Left forelimb (tissue), 1 donor: ENCODE measurements around the gene CABCOCO1.

Source experiments
- DNase-seq: peaks from one replicate; pipeline ENCODE4 v3.0.0-alpha.2; 2018; ENCODE audit warnings: low spot score

CABCOCO1 gene

GRCh38 chr10:61757525-61758397 lies 95.0 kb downstream of the CABCOCO1 start:
- no peak for DNase-seq

GRCh38 chr10:61758433-61758832 lies 95.7 kb downstream of the CABCOCO1 start:
- no peak for DNase-seq

- no peak for DNase-seq
Observed at GRCh38 chr10:61759751-61760150, 97.0 kb downstream of the CABCOCO1 start.

GRCh38 chr10:61760943-61761824 lies 98.5 kb downstream of the CABCOCO1 start:
- DNase-seq, result no peak

GRCh38 chr10:61761825-61762217 lies 99.1 kb downstream of the CABCOCO1 start:
- no peak for DNase-seq

GRCh38 chr10:61763778-61764177 lies 101.0 kb downstream of the CABCOCO1 start:
- DNase-seq, result no peak

GRCh38 chr10:61764486-61764885 lies 101.8 kb downstream of the CABCOCO1 start:
- no peak for DNase-seq

- DNase-seq, result no peak
Observed at GRCh38 chr10:61765176-61766087, 102.7 kb downstream of the CABCOCO1 start.

- no peak for DNase-seq
Observed at GRCh38 chr10:61766927-61767326, 104.2 kb downstream of the CABCOCO1 start.

GRCh38 chr10:61774031-61774430 lies 111.3 kb downstream of the CABCOCO1 start:
- no peak for DNase-seq

- DNase-seq, result no peak
Observed at GRCh38 chr10:61775111-61775510, 112.4 kb downstream of the CABCOCO1 start.

GRCh38 chr10:61776615-61777266 lies 114.0 kb downstream of the CABCOCO1 start:
- DNase-seq, result no peak

GRCh38 chr10:61778137-61778536 lies 115.4 kb downstream of the CABCOCO1 start:
- no peak for DNase-seq

- DNase-seq, result no peak
Observed at GRCh38 chr10:61779276-61779675, 116.5 kb downstream of the CABCOCO1 start.

GRCh38 chr10:61779950-61780659 lies 117.4 kb downstream of the CABCOCO1 start:
- no peak for DNase-seq

- DNase-seq, result no peak
Observed at GRCh38 chr10:61780732-61781131, 118.0 kb downstream of the CABCOCO1 start.

GRCh38 chr10:61781969-61782403 lies 119.3 kb downstream of the CABCOCO1 start:
- no peak for DNase-seq

- DNase-seq, result no peak
Observed at GRCh38 chr10:61784354-61785133, 121.8 kb downstream of the CABCOCO1 start.

GRCh38 chr10:61785473-61786105 lies 122.9 kb downstream of the CABCOCO1 start:
- DNase-seq, result no peak
